Anterior cingulate cortex (tissue), 58 donors: Measurements from ENCODE around the gene BAZ2A.

Experiments used
- DNase-seq, 58 donors: peaks; one replicate each; lab custom pipeline; 2025; lab: John Stamatoyannopoulos, UW

BAZ2A gene

GRCh38 chr12:56635806-56636674 lies 5.9 kb upstream of the BAZ2A start:
- DNase-seq, result peak in 55 of 58 donors; percentile 49 to 87 (median 78)

- DNase-seq, result peak in 55 of 58 donors; percentile 16 to 84 (median 52)
Observed at GRCh38 chr12:56634837-56635791, 5.0 kb upstream of the BAZ2A start.

- DNase-seq, result peak in 17 of 58 donors; percentile 8 to 59 (median 44)
Observed at GRCh38 chr12:56634242-56634836, 4.2 kb upstream of the BAZ2A start.

- DNase-seq, result no peak
Observed at GRCh38 chr12:56633468-56634241, 3.5 kb upstream of the BAZ2A start.

- DNase-seq, result no peak
Observed at GRCh38 chr12:56632701-56633467, 2.8 kb upstream of the BAZ2A start.

- DNase-seq, result peak in 33 of 58 donors; percentile 0 to 64 (median 18)
Observed at GRCh38 chr12:56631790-56632700, 1.9 kb upstream of the BAZ2A start.

- DNase-seq, result peak in 36 of 58 donors; percentile 24 to 65 (median 46)
Observed at GRCh38 chr12:56629459-56630179, 507 bp downstream of the BAZ2A start.

GRCh38 chr12:56628671-56629458 lies 1.3 kb downstream of the BAZ2A start:
- DNase-seq, result peak in 52 of 58 donors; percentile 11 to 74 (median 35)

- DNase-seq, result no peak
Observed at GRCh38 chr12:56626701-56627100, 3.4 kb downstream of the BAZ2A start.

GRCh38 chr12:56622535-56622934 lies 7.6 kb downstream of the BAZ2A start:
- no peak for DNase-seq

GRCh38 chr12:56616925-56617324 lies 13.2 kb downstream of the BAZ2A start:
- no peak for DNase-seq

- DNase-seq, result peak in 2 of 58 donors; percentile 5 to 28
Observed at GRCh38 chr12:56616244-56616643, 13.9 kb downstream of the BAZ2A start.

GRCh38 chr12:56614627-56615026 lies 15.5 kb downstream of the BAZ2A start:
- DNase-seq, result peak in 23 of 58 donors; percentile 5 to 68 (median 33)

- DNase-seq, result no peak
Observed at GRCh38 chr12:56604355-56604754, 25.8 kb downstream of the BAZ2A start.

GRCh38 chr12:56602239-56602638 lies 27.9 kb downstream of the BAZ2A start:
- DNase-seq, result no peak

GRCh38 chr12:56601503-56601902 lies 28.6 kb downstream of the BAZ2A start:
- peak in 2 of 58 donors; percentile 0 to 13 for DNase-seq
